Body of pancreas (tissue), 4 donors: ENCODE results near the gene WFIKKN2.
"Not testable (repeated sequence)": the region's sequence is repeated elsewhere in the genome, so short reads cannot be mapped to it uniquely, and the experiment has no call there.

ENCODE experiments used
- POLR2A ChIP-seq, 3 donors: fragments of 450-650 bp; IDR thresholded peaks; one replicate each; pipeline ENCODE4 v1.6.1; 2016; ENCODE audit warnings: antibody characterized with exemption in 3 of 3, mild to moderate bottlenecking in 2 of 3
- TF ChIP-seq, protein P1 (sequence below), 7 experiments: fragments of 450-650 bp in 4 of 7; fragments of 200-600 bp in 3 of 7; sonication (generic) in 3 of 7; IDR thresholded peaks; one replicate each; pipeline ENCODE4 v1.5.1; 2016 to 2019; ENCODE audit warnings: antibody characterized with exemption in 7 of 7

DNA sequence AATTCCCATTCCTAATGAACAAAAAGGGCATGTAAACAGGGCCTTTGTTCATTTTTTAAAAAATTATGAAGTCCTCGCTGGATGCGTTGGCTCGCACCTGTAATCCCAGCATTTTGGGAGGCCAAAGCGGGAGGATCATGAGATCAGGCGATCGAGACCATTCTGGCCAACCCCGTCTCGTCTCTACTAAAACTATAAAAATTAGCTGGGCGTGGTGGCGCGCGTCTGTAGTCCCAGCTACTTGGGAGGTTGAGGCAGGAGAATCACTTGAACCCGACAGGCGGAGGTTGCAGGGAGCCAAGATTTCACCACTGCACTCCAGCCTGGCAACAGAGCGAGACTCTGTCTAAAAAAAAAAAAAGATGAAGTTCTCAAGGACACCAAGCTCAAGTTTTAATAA, 24.3 kb downstream of the WFIKKN2 start:
- not testable (repeated sequence) for TF ChIP-seq POLR2A (IDR thresholded peaks at IDR 0.05)
- TF ChIP-seq, protein P1, sequence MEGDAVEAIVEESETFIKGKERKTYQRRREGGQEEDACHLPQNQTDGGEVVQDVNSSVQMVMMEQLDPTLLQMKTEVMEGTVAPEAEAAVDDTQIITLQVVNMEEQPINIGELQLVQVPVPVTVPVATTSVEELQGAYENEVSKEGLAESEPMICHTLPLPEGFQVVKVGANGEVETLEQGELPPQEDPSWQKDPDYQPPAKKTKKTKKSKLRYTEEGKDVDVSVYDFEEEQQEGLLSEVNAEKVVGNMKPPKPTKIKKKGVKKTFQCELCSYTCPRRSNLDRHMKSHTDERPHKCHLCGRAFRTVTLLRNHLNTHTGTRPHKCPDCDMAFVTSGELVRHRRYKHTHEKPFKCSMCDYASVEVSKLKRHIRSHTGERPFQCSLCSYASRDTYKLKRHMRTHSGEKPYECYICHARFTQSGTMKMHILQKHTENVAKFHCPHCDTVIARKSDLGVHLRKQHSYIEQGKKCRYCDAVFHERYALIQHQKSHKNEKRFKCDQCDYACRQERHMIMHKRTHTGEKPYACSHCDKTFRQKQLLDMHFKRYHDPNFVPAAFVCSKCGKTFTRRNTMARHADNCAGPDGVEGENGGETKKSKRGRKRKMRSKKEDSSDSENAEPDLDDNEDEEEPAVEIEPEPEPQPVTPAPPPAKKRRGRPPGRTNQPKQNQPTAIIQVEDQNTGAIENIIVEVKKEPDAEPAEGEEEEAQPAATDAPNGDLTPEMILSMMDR (IDR thresholded peaks at IDR 0.05), result not testable (repeated sequence)
